Measurements from ENCODE around the gene RNF220.
A peak's percentile ranks its signal among the peaks of the same experiment; 100 is the strongest.
"Not testable (repeated sequence)": the region's sequence is repeated elsewhere in the genome, so short reads cannot be mapped to it uniquely, and the experiment has no call there.

The RNF220 gene

GRCh38 chr1:44661781-44662682 is 257.0 kb downstream of the RNF220 start:
- DNase-seq = no peak

DNA sequence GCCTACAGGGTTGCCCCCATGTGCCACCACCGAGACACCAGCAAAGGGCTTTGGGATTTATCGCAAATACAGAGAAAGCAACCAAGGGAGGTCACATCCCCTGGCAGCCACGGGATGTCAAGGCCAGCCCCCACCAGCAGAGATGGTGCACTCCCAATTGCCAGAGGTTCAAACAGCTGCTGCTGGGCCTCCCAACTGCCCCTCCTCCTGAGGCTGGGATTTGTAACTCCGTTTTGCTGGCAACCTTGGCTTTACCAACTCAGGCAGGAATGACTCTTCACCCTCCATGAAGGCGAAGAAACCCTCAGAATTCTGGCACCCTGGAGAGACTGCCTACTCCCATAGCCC is 257.6 kb downstream of the RNF220 start:
- DNase-seq = no peak

- DNase-seq = no peak
Observed at GRCh38 chr1:44663417-44663816, 258.4 kb downstream of the RNF220 start.

GRCh38 chr1:44664730-44665370 is 259.8 kb downstream of the RNF220 start:
- DNase-seq = no peak

- not testable (repeated sequence) for DNase-seq
Observed at GRCh38 chr1:44666719-44667118, 261.7 kb downstream of the RNF220 start.

- no peak for DNase-seq
Observed at GRCh38 chr1:44670751-44671640, 265.9 kb downstream of the RNF220 start.

- no peak for DNase-seq
Observed at GRCh38 chr1:44672254-44672955, 267.4 kb downstream of the RNF220 start.

GRCh38 chr1:44672961-44673674 is 268.1 kb downstream of the RNF220 start:
- DNase-seq = no peak

GRCh38 chr1:44673675-44674112 is 268.6 kb downstream of the RNF220 start:
- DNase-seq = no peak

DNA sequence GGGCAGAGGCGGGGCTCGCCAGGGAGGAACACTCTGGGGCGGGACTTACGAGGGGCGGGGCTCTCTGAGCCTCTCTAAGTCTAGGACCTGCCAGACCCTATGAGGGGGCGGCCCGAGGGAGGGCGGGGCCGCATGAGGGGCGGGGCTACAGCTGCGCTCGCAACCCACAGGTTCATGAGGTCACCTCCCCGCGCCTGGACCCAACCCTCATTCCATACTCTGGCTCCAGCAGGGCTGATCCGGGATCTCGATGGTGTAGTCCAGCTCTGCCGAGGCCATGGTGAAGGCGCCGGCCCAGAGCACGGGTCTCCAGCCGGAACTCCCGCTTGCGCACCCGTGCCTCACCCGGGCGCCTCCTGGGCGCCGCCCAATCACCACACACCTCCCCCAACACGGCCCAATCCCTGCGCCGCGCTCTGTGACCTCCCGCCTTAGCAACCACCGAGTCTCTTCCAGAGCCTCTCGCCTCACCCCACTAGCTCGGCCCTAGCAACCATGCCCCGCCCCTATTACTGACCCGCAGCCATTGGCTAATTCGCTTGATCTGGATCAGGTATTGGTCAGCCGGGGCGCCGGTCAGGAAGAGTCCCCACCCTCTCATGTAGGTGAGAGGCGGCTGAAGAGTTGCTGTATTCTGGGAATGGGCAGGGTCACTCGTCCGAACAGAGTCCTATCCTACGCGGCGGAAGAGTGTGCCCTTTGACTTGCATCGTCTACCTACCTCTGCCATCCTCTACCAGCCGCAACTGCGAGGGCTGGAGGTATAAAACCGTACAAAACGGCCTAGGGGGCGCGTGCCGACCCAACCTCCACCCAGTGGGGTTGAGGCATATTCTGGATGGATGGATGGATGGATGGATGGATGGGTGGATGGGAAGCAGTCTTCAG is 269.3 kb downstream of the RNF220 start, which contains the start of the genes ARMH1 and TMEM53:
Gene ARMH1 (plus strand): TSS at position 602 of the 888 bp plus-strand sequence. CDS start 14,984 bp downstream, outside the sequence.
Gene TMEM53 (minus strand): TSS at position 369 of the 888 bp plus-strand sequence. CDS start 90 bp downstream, at position 279.
- peak; percentile 97 for DNase-seq

- DNase-seq = no peak
Observed at GRCh38 chr1:44675186-44675585, 270.1 kb downstream of the RNF220 start.

GRCh38 chr1:44676484-44677200 is 271.6 kb downstream of the RNF220 start:
- DNase-seq = no peak

DNA sequence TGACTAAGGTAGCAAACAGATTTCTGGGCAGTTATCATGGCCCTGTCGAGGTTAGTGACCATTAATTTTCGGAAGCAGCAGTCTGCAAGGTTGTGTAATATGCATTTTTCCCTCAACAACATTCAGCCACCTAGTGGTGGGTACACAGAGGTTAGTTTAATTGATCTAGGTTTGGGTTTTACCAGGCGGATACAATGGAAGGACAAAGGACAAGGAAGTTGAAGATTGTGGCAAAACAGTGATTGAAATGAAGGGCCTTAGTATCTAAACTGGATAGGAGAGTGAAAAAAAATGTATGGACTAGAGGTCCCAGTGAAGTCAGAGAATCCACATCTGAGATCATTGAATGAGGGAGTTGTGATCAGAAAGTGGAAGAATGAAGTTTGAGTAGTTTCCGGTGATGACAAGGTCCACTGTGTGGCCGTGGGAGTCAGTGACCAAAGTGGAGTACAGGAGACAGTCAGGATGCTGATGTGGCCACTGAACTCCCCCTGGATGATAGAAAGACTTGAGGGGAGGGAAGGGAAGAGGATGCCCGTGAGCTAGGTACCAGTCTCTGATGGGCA is 272.2 kb downstream of the RNF220 start:
- DNase-seq = no peak

DNA sequence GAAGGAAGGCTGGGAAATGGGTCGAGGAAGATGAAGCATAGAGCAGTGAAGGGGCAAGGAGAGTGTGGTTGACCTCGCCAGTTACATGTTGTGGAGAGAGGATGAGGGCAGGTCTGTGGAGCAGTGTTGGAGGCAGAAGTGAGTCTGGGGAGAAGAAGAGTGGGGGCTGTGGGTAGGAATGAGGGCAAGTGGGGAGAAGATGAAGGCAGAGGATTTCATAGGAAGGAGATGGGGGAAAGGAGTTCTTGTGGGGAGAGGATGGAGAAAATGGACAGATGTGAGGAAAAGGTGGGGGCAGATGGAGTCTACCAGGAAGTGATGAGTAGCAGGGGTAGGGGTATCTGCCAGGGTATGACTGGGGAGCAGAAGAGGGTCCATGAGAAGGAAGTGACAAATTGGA is 273.1 kb downstream of the RNF220 start:
- no peak for DNase-seq

DNA sequence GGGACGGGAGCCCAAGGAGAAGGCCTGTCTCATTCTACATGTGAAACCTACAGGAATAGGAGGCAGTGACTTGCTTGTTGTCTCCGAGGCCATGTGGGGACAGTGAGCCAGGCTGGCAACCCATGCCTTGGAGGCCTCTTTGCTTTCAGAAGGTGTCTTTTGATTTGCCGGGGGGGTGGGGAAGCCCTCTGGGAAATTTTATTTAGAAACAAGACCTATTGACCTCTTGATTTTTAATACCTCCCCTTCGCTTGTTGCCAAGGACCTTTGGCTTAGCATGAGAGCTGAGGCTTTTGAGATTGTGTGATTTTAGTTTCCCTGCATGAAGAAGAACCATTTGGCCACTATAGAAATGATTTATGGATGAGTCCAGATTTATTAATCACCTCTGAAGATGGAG is 273.6 kb downstream of the RNF220 start:
- no peak for DNase-seq

- no peak for DNase-seq
Observed at GRCh38 chr1:44679468-44679867, 274.4 kb downstream of the RNF220 start.

DNA sequence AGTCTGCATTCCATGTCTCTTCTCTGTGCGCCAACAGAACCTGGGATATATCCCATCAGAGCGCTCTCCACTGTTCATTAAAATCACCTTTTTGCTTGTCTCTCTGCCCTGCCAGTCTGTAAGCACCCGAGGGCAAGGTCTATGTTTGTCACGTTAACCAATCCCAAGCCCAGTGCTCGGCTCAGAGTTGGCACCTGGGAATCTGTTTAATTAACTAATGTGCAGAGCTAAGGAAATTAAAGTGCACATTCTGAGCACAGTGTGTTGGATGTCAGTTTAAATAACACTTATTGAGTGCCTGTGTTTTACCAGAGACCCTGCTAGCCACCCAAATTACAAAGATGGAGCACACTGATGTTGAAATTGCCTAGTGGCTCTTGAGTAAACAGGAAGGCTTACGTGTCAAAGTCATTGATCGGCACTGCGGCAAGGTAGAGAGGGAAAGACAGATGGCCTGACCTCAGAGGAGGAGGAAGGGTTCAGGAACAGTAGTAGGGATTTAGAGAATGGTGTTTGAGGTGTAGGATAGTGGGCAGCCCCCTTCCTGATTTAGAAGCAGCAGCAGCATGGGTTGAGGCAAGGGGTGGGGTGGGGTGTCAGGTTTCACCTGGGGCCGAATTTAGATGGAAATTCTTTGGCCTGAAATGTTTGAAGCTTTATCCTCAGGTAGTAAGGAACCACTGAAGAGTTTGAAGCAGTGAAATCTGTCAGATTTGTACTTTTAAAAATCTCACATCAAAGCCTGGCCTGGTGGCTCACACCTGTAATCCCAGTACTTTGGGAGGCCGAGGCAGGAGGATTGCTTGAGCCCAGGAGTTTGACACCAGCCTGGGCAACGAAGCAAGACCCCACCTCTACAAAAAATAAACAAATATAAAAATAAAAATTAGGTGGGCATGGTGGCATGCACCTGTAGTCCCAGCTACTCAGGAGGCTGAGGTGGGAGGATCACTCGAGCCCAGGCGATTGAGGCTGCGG is 277.1 kb downstream of the RNF220 start:
- no peak for DNase-seq

GRCh38 chr1:44682883-44683265 is 277.8 kb downstream of the RNF220 start:
- no peak for DNase-seq
